WTC11 (cell line): ENCODE results near the gene SLC38A10. TPM values are rescaled to one million over a fixed set of nuclear protein-coding genes. Genes with fewer than 3 reads are reported as not detected.

Experiments
- ATAC-seq: fragments of 200-7000 bp; cut with Tn5 transposase; 2 replicates; pipeline ENCODE4 v1.10.0; 2021; ENCODE audit warnings: mild to moderate bottlenecking, moderate library complexity
- CTCF ChIA-PET: fragments of 300-600 bp; sonication (Branson Sonifier 250); formaldehyde crosslinking; loops from one replicate; lab custom pipeline; 2021; ENCODE audit warnings: antibody characterized with exemption; lab: Charles Lee
- POLR2A ChIA-PET: fragments of 350-600 bp; sonication (Branson Sonifier 250); formaldehyde crosslinking; loops from one replicate; lab custom pipeline; 2021; ENCODE audit warnings: antibody characterized with exemption; lab: Charles Lee
- DNase-seq: peaks from one replicate; pipeline ENCODE4 v3.0.0; 2021; ENCODE audit warnings: low spot score
- H3K27ac Mint-ChIP-seq: 2 replicates; pipeline ENCODE4 v1.8.0; 2021; ENCODE audit warnings: mixed read lengths
- H3K27me3 Mint-ChIP-seq: 2 replicates; pipeline ENCODE4 v1.8.0; 2021; ENCODE audit warnings: low read depth, mild to moderate bottlenecking, moderate library complexity, mixed read lengths
- H3K36me3 Mint-ChIP-seq: 2 replicates; pipeline ENCODE4 v1.8.0; 2021; ENCODE audit warnings: mixed read lengths
- H3K4me1 Mint-ChIP-seq: 2 replicates; pipeline ENCODE4 v1.8.0; 2022; ENCODE audit warnings: mixed read lengths
- H3K4me3 Mint-ChIP-seq: 2 replicates; pipeline ENCODE4 v1.8.0; 2021; ENCODE audit warnings: mild to moderate bottlenecking, moderate library complexity, mixed read lengths
- H3K9me3 Mint-ChIP-seq: 2 replicates; pipeline ENCODE4 v1.8.0; 2021; ENCODE audit warnings: mixed read lengths
- ARID4B ChIP-seq: sonication (generic); formaldehyde crosslinking; IDR thresholded peaks from 2 replicates; pipeline ENCODE4 v1.8.0; 2023; ENCODE audit warnings: missing genetic modification reagents, mild to moderate bottlenecking, borderline replicate concordance
- CREM ChIP-seq: sonication (generic); formaldehyde crosslinking; IDR thresholded peaks from 2 replicates; pipeline ENCODE4 v1.8.1; 2022; ENCODE audit warnings: mild to moderate bottlenecking, missing genetic modification reagents, moderate library complexity
- E2F1 ChIP-seq: sonication (generic); formaldehyde crosslinking; IDR thresholded peaks from 2 replicates; pipeline ENCODE4 v1.8.0; 2022; ENCODE audit warnings: mild to moderate bottlenecking, missing genetic modification reagents
- E2F4 ChIP-seq: sonication (generic); formaldehyde crosslinking; IDR thresholded peaks from 2 replicates; pipeline ENCODE4 v1.8.1; 2022; ENCODE audit warnings: low read depth, mild to moderate bottlenecking, moderate library complexity, missing genetic modification reagents, borderline replicate concordance
- E2F5 ChIP-seq: sonication (generic); formaldehyde crosslinking; IDR thresholded peaks from 2 replicates; pipeline ENCODE4 v1.8.1; 2022; ENCODE audit warnings: mild to moderate bottlenecking, moderate library complexity, missing genetic modification reagents
- ESRRA ChIP-seq: sonication (generic); formaldehyde crosslinking; IDR thresholded peaks from 2 replicates; pipeline ENCODE4 v1.8.1; 2022; ENCODE audit warnings: mild to moderate bottlenecking, missing genetic modification reagents, borderline replicate concordance
- FOXP1 ChIP-seq: sonication (generic); formaldehyde crosslinking; IDR thresholded peaks from 2 replicates; pipeline ENCODE4 v1.8.0; 2022; ENCODE audit warnings: missing genetic modification reagents, mild to moderate bottlenecking, moderate library complexity, borderline replicate concordance
- HMGA2 ChIP-seq: fragments of 250-450 bp; sonication (Bioruptor Pico); IDR thresholded peaks from 2 replicates; pipeline ENCODE4 v1.4.0; 2021; ENCODE audit warnings: mild to moderate bottlenecking, moderate library complexity
- PREB ChIP-seq: sonication (generic); formaldehyde crosslinking; IDR thresholded peaks from 2 replicates; pipeline ENCODE4 v1.8.1; 2022; ENCODE audit warnings: mild to moderate bottlenecking, missing genetic modification reagents, moderate library complexity, borderline replicate concordance
- SOX15 ChIP-seq: fragments of 250-450 bp; sonication (Bioruptor Pico); IDR thresholded peaks from 2 replicates; pipeline ENCODE4 v1.9.0; 2021; ENCODE audit warnings: mild to moderate bottlenecking
- USF1 ChIP-seq: sonication (generic); formaldehyde crosslinking; IDR thresholded peaks from 2 replicates; pipeline ENCODE4 v1.8.0; 2022; ENCODE audit warnings: mild to moderate bottlenecking, missing genetic modification reagents
- USF2 ChIP-seq: sonication (generic); formaldehyde crosslinking; IDR thresholded peaks from 2 replicates; pipeline ENCODE4 v1.8.1; 2023; ENCODE audit warnings: mild to moderate bottlenecking, missing genetic modification reagents, moderate library complexity
- ZBTB21 ChIP-seq: sonication (generic); formaldehyde crosslinking; IDR thresholded peaks from 2 replicates; pipeline ENCODE4 v1.8.1; 2023; ENCODE audit warnings: mild to moderate bottlenecking, missing genetic modification reagents, borderline replicate concordance
- ZNF138 ChIP-seq: sonication (generic); formaldehyde crosslinking; conservative IDR thresholded peaks from 2 replicates; pipeline ENCODE4 v1.8.1; 2022; ENCODE audit warnings: mild to moderate bottlenecking, moderate library complexity, missing genetic modification reagents
- ZNF281 ChIP-seq: sonication (generic); formaldehyde crosslinking; IDR thresholded peaks from 2 replicates; pipeline ENCODE4 v1.8.0; 2023; ENCODE audit warnings: mild to moderate bottlenecking, missing genetic modification reagents
- ZNF396 ChIP-seq: fragments of 250-450 bp; sonication (Bioruptor Pico); IDR thresholded peaks from 2 replicates; pipeline ENCODE4 v1.8.0; 2021; ENCODE audit warnings: mild to moderate bottlenecking, moderate library complexity, borderline replicate concordance
- ZNF416 ChIP-seq: fragments of 250-450 bp; sonication (Bioruptor Pico); IDR thresholded peaks from 2 replicates; pipeline ENCODE4 v1.9.0; 2021; ENCODE audit warnings: mild to moderate bottlenecking, inconsistent platforms
- total RNA-seq: library from RNA; stranded (reverse); gene quantifications from 3 replicates; pipeline ENCODE4 v1.2.3, GENCODE V29; 2021

SLC38A10 gene
- total RNA-seq, 1 experiment from 2014 or later: 47.0 TPM

GRCh38 chr17:81298991-81299738, 4.1 kb upstream of the SLC38A10 start:
- H3K4me3 Mint-ChIP-seq: no peak overlapping the region
- ChIA-PET CTCF (interaction anchor here (1.1 kb wide), 1 partner anchor 10 kb away, joined by 5 read pairs; no protein-coding TSS in a partner anchor), POLR2A (interaction anchor here (0.8 kb wide), 1 partner anchor 74 kb away, joined by 3 read pairs; no protein-coding TSS in a partner anchor)
- H3K4me1 Mint-ChIP-seq: peaks cover 14% of the 10 kb centered on the region
- no peaks in the 10 kb centered on the region for H3K27me3 Mint-ChIP-seq
- no peak for ATAC-seq
- H3K27ac Mint-ChIP-seq: peak overlapping the region; percentile 45; the same call in 1 of the 2 replicates
- TF ChIP-seq ZNF396 (CRISPR knock-in tag) (no peak), CREM (CRISPR knock-in tag) (no peak), PREB (CRISPR knock-in tag) (no peak), ESRRA (CRISPR knock-in tag) (no peak), SOX15 (CRISPR knock-in tag) (no peak), ZNF416 (CRISPR knock-in tag) (no peak), E2F4 (no peak), ZBTB21 (no peak), E2F5 (CRISPR knock-in tag) (no peak), HMGA2 (CRISPR knock-in tag) (no peak), ARID4B (CRISPR knock-in tag) (no peak), ZNF138 (no peak), USF2 (CRISPR knock-in tag) (no peak), E2F1 (CRISPR knock-in tag) (no peak), FOXP1 (no peak), USF1 (CRISPR knock-in tag) (no peak), ZNF281 (no peak)
- no peak for DNase-seq
- H3K9me3 Mint-ChIP-seq: no peaks in the 10 kb centered on the region
- no peaks in the 10 kb centered on the region for H3K36me3 Mint-ChIP-seq
